Fibroblast of villous mesenchyme (primary cell): Measurements from ENCODE around the gene TGM2. TPM values are rescaled to one million over a fixed set of nuclear protein-coding genes. Genes with fewer than 3 reads are reported as not detected.

Experiments
- DNase-seq: peaks from one replicate; pipeline ENCODE4 v3.0.0-alpha.2; 2010; ENCODE audit warnings: low read depth
- H3K4me3 ChIP-seq: 2 replicates; pipeline ENCODE4 v1.5.1; 2011; ENCODE audit warnings: low read depth, mild to moderate bottlenecking, low read length
- total RNA-seq: library from RNA; depleted of rRNA; stranded (reverse); fragments of >200 nt; gene quantifications from 2 replicates; pipeline ENCODE4 v1.2.3, GENCODE V29; 2012
- TF ChIP-seq, protein P1 (sequence below): IDR thresholded peaks from 2 replicates; pipeline ENCODE4 v1.5.1; 2012; ENCODE audit warnings: low read depth, mild to moderate bottlenecking, low read length; ENCODE audit not compliant: insufficient read depth

Gene TGM2
- total RNA-seq: 1,041 and 2,020 TPM in 2 replicates

DNA sequence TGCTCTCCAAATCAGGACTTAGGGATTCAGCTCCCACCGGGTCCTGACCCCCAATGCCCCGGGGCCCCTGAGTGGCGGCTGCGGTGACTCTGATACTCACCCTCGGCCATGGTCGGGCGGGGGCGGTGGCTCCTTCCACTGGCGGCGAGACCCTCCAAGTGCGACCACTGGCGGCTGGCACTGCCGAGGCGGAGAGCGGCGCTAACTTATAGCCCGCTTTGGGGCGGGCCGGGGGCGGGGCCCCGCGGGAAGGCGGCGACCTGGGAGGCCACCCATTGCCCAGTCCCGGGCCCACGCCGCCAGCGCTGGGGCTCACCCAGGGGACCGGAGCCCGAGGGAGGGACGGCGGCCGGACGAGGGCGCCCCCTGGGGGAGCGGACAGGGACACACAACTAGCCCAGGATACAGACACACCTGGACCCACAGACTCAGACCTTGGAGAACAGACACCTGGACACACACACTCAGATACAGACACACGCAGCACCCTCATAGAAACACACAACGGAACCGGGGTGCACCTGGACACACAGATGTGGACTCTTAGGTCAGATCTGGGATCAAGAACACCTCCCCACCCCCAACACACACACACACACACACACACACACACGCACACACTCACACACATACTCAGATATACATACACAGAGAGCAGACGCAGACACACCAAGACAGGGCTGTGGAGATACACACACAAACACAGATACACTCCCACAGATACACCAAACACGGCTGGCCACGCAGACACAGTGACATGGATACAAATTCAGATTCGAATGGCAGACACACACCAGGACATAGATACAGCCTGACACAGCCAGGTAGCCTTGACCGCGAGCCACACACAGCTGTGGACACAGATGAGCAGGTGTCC is at the start of gene TGM2:
Gene TGM2 (minus strand): TSS at position 182 of the 877 bp plus-strand sequence. CDS start 72 bp downstream, at position 110.
- DNase-seq: peak; percentile 90
- peak within 1 kb of the TSS; percentile 97 for H3K4me3 ChIP-seq
- TF ChIP-seq, protein P1, sequence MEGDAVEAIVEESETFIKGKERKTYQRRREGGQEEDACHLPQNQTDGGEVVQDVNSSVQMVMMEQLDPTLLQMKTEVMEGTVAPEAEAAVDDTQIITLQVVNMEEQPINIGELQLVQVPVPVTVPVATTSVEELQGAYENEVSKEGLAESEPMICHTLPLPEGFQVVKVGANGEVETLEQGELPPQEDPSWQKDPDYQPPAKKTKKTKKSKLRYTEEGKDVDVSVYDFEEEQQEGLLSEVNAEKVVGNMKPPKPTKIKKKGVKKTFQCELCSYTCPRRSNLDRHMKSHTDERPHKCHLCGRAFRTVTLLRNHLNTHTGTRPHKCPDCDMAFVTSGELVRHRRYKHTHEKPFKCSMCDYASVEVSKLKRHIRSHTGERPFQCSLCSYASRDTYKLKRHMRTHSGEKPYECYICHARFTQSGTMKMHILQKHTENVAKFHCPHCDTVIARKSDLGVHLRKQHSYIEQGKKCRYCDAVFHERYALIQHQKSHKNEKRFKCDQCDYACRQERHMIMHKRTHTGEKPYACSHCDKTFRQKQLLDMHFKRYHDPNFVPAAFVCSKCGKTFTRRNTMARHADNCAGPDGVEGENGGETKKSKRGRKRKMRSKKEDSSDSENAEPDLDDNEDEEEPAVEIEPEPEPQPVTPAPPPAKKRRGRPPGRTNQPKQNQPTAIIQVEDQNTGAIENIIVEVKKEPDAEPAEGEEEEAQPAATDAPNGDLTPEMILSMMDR: peak; percentile 86

DNA sequence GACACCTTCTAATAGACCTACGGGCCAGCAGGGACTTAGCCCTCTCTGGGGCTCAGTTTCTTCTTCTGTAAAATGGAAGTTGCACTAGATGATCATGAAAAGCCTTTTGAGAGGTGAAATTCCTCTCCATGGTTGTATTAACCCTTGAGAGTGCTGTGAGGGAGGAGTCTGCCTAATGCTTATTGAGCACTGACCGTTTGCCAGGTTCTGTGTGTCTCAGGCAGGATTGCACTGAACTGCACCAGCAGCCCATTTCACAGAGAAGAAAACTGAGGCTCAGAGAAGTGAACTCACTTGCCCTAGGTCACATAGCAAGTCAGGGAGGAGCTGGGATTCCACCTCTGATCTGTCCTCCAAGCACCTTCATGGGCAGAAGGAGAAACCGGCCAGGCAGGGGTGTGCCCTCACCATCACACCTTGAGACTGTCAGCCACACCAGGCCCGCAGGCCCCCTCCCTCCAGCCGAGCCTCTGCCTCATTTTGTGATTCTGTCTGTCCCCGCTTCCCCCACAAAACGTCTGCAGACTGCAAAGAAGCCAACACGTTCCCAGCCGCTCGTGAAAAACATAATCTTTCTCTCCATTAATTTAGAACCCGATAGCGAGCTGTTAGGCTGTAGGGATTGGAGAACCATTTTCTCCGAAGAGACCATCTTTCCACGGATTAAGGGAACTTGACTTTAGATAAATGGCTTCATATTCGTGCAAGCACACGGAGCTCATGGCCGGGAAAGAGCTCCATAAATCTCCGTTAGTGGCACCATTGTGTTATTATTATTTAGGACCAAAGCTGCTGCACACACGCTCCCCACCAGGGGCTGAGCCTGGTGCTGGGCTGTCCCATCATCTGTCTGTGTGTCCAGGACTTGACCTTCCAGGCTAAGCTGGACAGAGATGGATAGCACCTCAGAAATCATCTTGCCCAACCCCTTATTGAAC is 49.5 kb upstream of the TGM2 start:
- no peak for DNase-seq
- H3K4me3 ChIP-seq: no peak overlapping the region
- TF ChIP-seq, protein P1: peak; percentile 28

DNA sequence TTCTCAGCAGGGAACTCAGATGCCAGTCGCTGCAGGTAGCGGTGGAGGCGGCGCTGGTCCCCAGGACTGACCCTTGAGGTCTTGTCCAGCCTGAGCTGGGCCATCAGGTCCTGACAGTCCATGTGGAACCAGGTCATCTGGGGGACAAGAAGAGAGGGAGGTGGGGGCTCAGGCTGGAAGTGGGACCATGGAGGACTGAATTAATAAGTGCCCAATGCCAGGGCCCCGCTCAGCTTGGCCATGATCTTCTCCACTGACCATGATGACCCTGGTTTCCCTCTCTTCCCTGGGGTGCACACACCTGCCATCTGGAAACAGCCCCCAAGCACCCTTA is 48.5 kb upstream of the TGM2 start:
- no peak overlapping the region for H3K4me3 ChIP-seq
- no peak for DNase-seq
- TF ChIP-seq, protein P1: no peak

DNA sequence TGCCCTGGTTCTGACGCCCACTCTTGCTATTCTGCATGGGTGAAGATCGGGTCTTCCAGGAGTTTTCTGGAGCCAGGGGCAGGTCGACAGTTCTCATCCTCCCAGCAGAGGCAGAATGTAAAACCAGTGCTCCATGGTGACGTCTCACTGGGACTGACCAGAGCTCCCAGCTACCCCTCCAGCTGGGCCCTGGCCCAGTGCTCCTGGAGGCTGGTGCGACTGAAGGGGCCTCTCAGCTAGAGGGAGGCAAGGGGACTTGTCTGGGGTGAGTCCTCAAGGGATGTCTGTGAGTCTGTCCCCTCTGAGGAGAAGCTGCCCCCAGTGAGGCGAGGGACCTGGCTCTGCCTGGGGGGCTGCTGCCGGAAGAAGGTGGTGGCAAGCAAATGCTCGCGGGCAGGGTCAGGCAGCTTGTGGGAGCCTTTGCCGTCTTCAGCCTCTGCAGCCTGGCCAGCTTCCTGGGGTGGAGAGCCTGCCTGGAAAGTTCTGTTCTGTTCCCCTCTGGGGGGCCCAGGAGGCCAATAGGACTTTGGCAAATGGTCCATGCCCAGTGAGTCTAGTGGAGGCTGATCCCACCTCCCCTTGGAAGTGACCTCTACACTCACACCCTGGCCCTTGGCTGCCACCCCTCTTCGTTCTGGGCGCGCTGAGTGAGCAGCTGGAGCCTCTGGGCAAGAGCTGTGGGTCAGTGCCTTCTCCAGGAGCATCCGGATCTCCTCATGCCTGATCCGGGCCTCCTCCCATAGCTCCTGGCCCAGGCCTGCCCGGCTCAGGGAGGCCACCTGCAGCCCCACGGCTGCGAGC is 47.9 kb upstream of the TGM2 start:
- no peak for DNase-seq
- TF ChIP-seq, protein P1: no peak

DNA sequence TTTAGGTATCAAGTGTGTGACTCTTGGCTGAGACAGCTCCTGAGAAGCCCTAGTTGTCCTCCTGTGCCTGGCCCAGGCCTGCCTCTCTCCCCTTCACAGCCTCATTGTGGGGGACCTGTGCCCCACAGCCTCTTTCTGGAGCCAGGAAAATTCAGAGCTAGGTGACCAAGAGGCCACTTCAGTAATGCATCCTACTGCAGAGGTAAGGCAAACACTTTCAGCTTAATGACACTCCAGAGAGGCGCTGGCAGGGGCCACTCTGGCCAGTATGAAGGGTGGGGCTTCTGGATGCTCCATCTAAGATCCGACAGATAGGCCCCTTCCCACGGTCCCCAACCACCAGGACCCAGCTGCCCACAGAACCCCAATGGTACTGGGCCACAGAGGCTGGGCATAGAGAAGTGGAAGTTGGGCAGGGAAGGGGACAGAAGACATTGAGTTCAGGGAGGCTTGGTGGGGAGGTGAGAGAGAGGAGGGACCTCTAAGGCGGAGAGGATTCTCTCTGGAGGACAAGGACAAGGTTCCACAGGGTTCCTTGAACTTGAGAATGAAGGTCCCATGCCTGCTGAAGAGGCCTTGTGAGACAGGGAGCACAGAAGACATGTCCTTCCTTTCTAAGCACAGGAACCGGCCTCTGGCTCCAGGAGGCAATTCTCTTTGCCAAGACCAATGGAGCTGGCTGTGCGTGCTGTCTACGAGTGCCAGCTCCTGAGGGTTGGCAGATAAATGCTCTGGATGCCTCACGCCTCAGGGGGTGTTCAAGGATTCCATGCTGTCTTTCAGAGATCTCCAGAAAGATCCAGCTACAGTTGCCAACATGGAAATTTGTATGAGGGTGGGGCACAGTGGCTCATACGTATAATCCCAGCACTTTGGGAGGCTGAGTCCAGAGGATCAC is 46.4 kb upstream of the TGM2 start:
- H3K4me3 ChIP-seq: no peak overlapping the region
- TF ChIP-seq, protein P1: no peak
- no peak for DNase-seq

More for the DNA sequence above, 47.9 kb upstream of the TGM2 start:
- H3K4me3 ChIP-seq: no peak overlapping the region

DNA sequence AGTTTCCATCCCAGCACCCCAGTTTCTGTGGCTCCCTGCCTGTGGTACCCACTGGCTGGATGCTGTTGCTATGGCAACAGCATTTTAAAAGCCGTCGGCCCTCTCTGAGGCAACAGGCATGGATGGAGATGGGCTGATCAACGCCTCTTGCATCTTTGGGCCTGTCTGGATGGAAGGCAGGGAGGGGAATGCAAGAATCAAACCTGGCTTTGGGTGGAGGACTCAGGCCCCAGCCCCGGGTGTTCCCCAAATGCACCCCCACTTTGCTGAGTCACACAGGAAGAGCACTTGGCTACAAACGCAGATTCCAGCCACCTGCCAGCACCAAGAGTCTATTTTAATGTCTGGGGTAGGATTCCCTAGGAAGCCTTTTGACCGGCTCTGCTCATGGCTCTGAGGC is 45.7 kb upstream of the TGM2 start:
- no peak for DNase-seq
- H3K4me3 ChIP-seq: no peak overlapping the region

More for the DNA sequence above, 45.7 kb upstream of the TGM2 start:
- TF ChIP-seq, protein P1: no peak
